ENCODE results near the gene HECW1. TPM values are rescaled to one million over a fixed set of nuclear protein-coding genes. Genes with fewer than 3 reads are reported as not detected.

Gene HECW1
- total and polyA plus RNA-seq, 2 of the 8 experiments (the other 6 are each of a cell fraction or from before 2014, with no cell fraction given) = 2.9 to 12.7 TPM

- Histone ChIP-seq H3K79me2 (ENCODE audit: control insufficient read depth in 1 of 2, insufficient read depth in 2 of 2, low read length in 2 of 2) (no peaks in the 10 kb centered on the region), H3K79me1 (ENCODE audit: low read depth, low read length) (no peaks in the 10 kb centered on the region), H2AFZ (ENCODE audit: low read length) (no peak overlapping the region), H3K14ac (ENCODE audit: insufficient read length) (no peak overlapping the region), H2BK5ac (ENCODE audit: low read depth, low read length) (no peak overlapping the region), H4K91ac (replicated peaks; ENCODE audit: insufficient read length, low read length) (no peak overlapping the region), H4K8ac (ENCODE audit: extremely low read depth, insufficient read depth, low read length) (no peak overlapping the region), H2BK15ac (ENCODE audit: low read length) (no peak overlapping the region), H2BK12ac (ENCODE audit: low read depth, low read length) (no peak overlapping the region; the same call in 1 of the 2 replicates), H2BK120ac (replicated peaks; ENCODE audit: low read depth, low read length) (no peak overlapping the region), H3K18ac (ENCODE audit: extremely low read depth, low read length) (no peak overlapping the region), H3K4me2 (ENCODE audit: insufficient read depth in 1 of 2, low read depth in 2 of 2, low read length in 2 of 2) (no peak overlapping the region), H3K56ac (replicated peaks; ENCODE audit: insufficient read length, low read depth, low read length) (no peak overlapping the region), H3K23me2 (ENCODE audit: low read depth, low read length) (no peaks in the 10 kb centered on the region), H2AK5ac (ENCODE audit: low read depth, low read length) (no peak overlapping the region), H3K4me1 (replicated peaks in 1 of 4; ENCODE audit: control insufficient read depth in 3 of 4, insufficient read depth in 4 of 4, low read length in 3 of 4) (peaks cover 3 to 12% (median 8%) of the 10 kb centered on the region in 4 experiments; a peak in 6 of 7 replicates), H3K4me3 (ENCODE audit: extremely low read depth in 1 of 4, insufficient read depth in 2 of 4, low read depth in 3 of 4, low read length in 4 of 4) (no peak overlapping the region), H3K4ac (replicated peaks; ENCODE audit: insufficient read length, low read depth, low read length) (no peak overlapping the region), H3K9ac (replicated peaks in 1 of 4; ENCODE audit: extremely low read depth in 1 of 4, low read depth in 3 of 4, low read length in 3 of 4) (no peak overlapping the region), H3K9me3 (ENCODE audit: insufficient read depth in 2 of 2, low read depth in 1 of 2, low read length in 1 of 2) (no peaks in the 10 kb centered on the region), H3K36me3 (ENCODE audit: control insufficient read depth in 2 of 4, insufficient read depth in 4 of 4, low read length in 3 of 4) (no peaks in the 10 kb centered on the region), H3K23ac (ENCODE audit: insufficient read length) (no peak overlapping the region), H3K27me3 (replicated peaks in 1 of 4; ENCODE audit: control insufficient read depth in 3 of 4, extremely low read depth in 1 of 4, insufficient read depth in 3 of 4, low read length in 3 of 4) (no peaks in the 10 kb centered on the region), H4K5ac (ENCODE audit: insufficient read length, low read depth, low read length) (no peak overlapping the region), H2BK20ac (ENCODE audit: low read length) (no peak overlapping the region), H3K27ac (ENCODE audit: low read depth, low read length) (no peak overlapping the region), H4K20me1 (replicated peaks in 1 of 2; ENCODE audit: control insufficient read depth in 1 of 2, insufficient read depth in 2 of 2, low read length in 2 of 2) (no peaks in the 10 kb centered on the region)
- WGBS, 2 experiments (ENCODE audit: extremely low coverage in 1 of 2, insufficient coverage in 1 of 2, insufficient read length in 1 of 2, insufficient replicate concordance in 2 of 2, low coverage in 1 of 2, low lambda C conversion rate in 2 of 2, missing lambda C conversion rate in 1 of 2) = 93% methylated on average over 5 of the region's 5 CpGs; no CpG with 5 or more reads in 1 of the 2 experiments
- TF ChIP-seq HDAC2 (IDR thresholded peaks at IDR 0.05; ENCODE audit: borderline replicate concordance in 1 of 2, low read depth in 2 of 2, low read length in 2 of 2) (no peak), SRF (IDR thresholded peaks at IDR 0.05; ENCODE audit: low read depth, low read length) (no peak), PHF8 (conservative IDR thresholded peaks at IDR 0.05; ENCODE audit: low read depth, low read length) (no peak), RFX5 (IDR thresholded peaks at IDR 0.05; ENCODE audit: borderline replicate concordance, low read depth, low read length) (no peak), SP2 (IDR thresholded peaks at IDR 0.05; ENCODE audit: low read length) (no peak)
- DNase-seq (ENCODE audit: low read depth in 1 of 2, low spot score in 2 of 2) = peak in 1 of 2 experiments; percentile 43
- FAIRE-seq = no peak
- POLR2A ChIA-PET (ENCODE audit: partially characterized antibody) = no interaction called here
- CTCF ChIA-PET (ENCODE audit: partially characterized antibody) = interaction anchor here (1.6 kb wide), 1 partner anchor 12 kb away, joined by 5 read pairs; no protein-coding TSS in a partner anchor
Observed at GRCh38 chr7:43467406-43467805, 355.0 kb downstream of the HECW1 start.

All from H1 (cell line).